ENCODE measurements around the gene TMEM165.

The TMEM165 gene

GRCh38 chr4:55369968-55370367 is 25.8 kb upstream of the TMEM165 start:
- DNase-seq, result no peak

GRCh38 chr4:55372259-55372658 is 23.5 kb upstream of the TMEM165 start:
- DNase-seq, result no peak

GRCh38 chr4:55373461-55373860 is 22.3 kb upstream of the TMEM165 start:
- DNase-seq, result no peak

- no peak for DNase-seq
These were observed 19.1 kb upstream of the TMEM165 start for GRCh38 chr4:55376698-55377097.

GRCh38 chr4:55378617-55379467 is 16.9 kb upstream of the TMEM165 start:
- DNase-seq, result no peak

GRCh38 chr4:55380576-55380975 is 15.2 kb upstream of the TMEM165 start:
- DNase-seq, result no peak

GRCh38 chr4:55381502-55381901 is 14.3 kb upstream of the TMEM165 start:
- DNase-seq, result no peak

- DNase-seq, result no peak
These were observed 13.2 kb upstream of the TMEM165 start for GRCh38 chr4:55382488-55383003.

GRCh38 chr4:55385201-55385649 is 10.5 kb upstream of the TMEM165 start:
- no peak for DNase-seq

GRCh38 chr4:55386073-55386472 is 9.7 kb upstream of the TMEM165 start:
- DNase-seq, result no peak

- no peak for DNase-seq
These were observed 8.9 kb upstream of the TMEM165 start for GRCh38 chr4:55386840-55387239.

- no peak for DNase-seq
These were observed 2.1 kb upstream of the TMEM165 start for GRCh38 chr4:55393461-55394320.

- DNase-seq, result no peak
These were observed 584 bp upstream of the TMEM165 start for GRCh38 chr4:55395218-55395528.

GRCh38 chr4:55396308-55397125 is 760 bp downstream of the TMEM165 start:
- no peak for DNase-seq

GRCh38 chr4:55397126-55397436 is 1.3 kb downstream of the TMEM165 start:
- no peak for DNase-seq

- DNase-seq, result no peak
These were observed 2.0 kb downstream of the TMEM165 start for GRCh38 chr4:55397520-55398321.

- no peak for DNase-seq
These were observed 2.7 kb downstream of the TMEM165 start for GRCh38 chr4:55398461-55398860.

- no peak for DNase-seq
These were observed 3.2 kb downstream of the TMEM165 start for GRCh38 chr4:55398966-55399365.

- DNase-seq, result no peak
These were observed 3.8 kb downstream of the TMEM165 start for GRCh38 chr4:55399581-55399980.

GRCh38 chr4:55405073-55405472 is 9.3 kb downstream of the TMEM165 start:
- DNase-seq, result no peak

GRCh38 chr4:55406545-55406944 is 10.8 kb downstream of the TMEM165 start:
- DNase-seq, result no peak

GRCh38 chr4:55407119-55407518 is 11.4 kb downstream of the TMEM165 start:
- no peak for DNase-seq

All from NCI-H1436 treated with DMSO at 0.1 percent for 48 hours (cell line).